GM12878 (cell line): ENCODE results near the gene DUSP22. TPM values are rescaled to one million over a fixed set of nuclear protein-coding genes. Genes with fewer than 3 reads are reported as not detected.

ENCODE experiments used
- ATAC-seq: fragments of 200-7000 bp; cut with Tn5 transposase; 3 replicates; pipeline ENCODE4 v1.9.1; 2020; ENCODE audit warnings: mild to moderate bottlenecking, moderate library complexity
- BruUV-seq: library from RNA; stranded (reverse); fragments of 400-500 nt; replicated peaks from 2 replicates; lab custom pipeline; 2021; lab: Mats Ljungman, UMichigan
- CTCF ChIA-PET: fragments of 300-600 bp; sonication (Branson Sonifier 250); formaldehyde crosslinking; extraction: SDS; loops from one replicate; lab custom pipeline; 2021; ENCODE audit warnings: inconsistent platforms; lab: Yijun Ruan, JAX
- POLR2A ChIA-PET: fragments of 350-600 bp; formaldehyde crosslinking; extraction: SDS; loops from one replicate; lab custom pipeline; 2021; ENCODE audit warnings: inconsistent platforms; lab: Charles Lee
- RAD21 ChIA-PET: fragments of 300-600 bp; sonication (Branson Sonifier 250); formaldehyde crosslinking; loops from one replicate; lab custom pipeline; 2023; ENCODE audit warnings: antibody characterized with exemption; ENCODE audit not compliant: unreplicated experiment; lab: Charles Lee
- SMC1A ChIA-PET: fragments of 300-600 bp; sonication (Branson Sonifier 250); formaldehyde crosslinking; loops from one replicate; lab custom pipeline; 2023; ENCODE audit not compliant: unreplicated experiment, uncharacterized antibody; lab: Charles Lee
- DNase-seq: peaks from one replicate; pipeline ENCODE4 v3.0.0-alpha.2; 2011; ENCODE audit warnings: low read depth, low spot score
- FAIRE-seq: peaks from 3 replicates; lab custom pipeline; 2011; peaks lifted over from hg19 to GRCh38; lab: Jason Lieb, UNC
- H2AFZ ChIP-seq: 2 replicates; pipeline ENCODE4 v1.6.0; 2011; ENCODE audit warnings: low read depth, low read length, control low read depth; ENCODE audit not compliant: control insufficient read depth
- H3K27ac ChIP-seq: 2 replicates; pipeline ENCODE4 v1.5.1; 2011; ENCODE audit warnings: control low read depth; ENCODE audit not compliant: control insufficient read depth, insufficient read depth
- H3K27me3 ChIP-seq, 2 experiments: replicated peaks in 1 of 2; 2 replicates each; pipeline versions ENCODE4 v1.6.0 to v1.6.1; 2011; ENCODE audit warnings: low read length in 1 of 2; ENCODE audit not compliant: control insufficient read depth in 2 of 2, insufficient read depth in 2 of 2
- H3K36me3 ChIP-seq, 2 experiments: 2 replicates each; pipeline ENCODE4 v1.5.1; 2011; ENCODE audit warnings: low read length in 1 of 2; ENCODE audit not compliant: control insufficient read depth in 2 of 2, insufficient read depth in 2 of 2
- H3K4me1 ChIP-seq: 2 replicates; pipeline ENCODE4 v1.6.1; 2011; ENCODE audit warnings: mild to moderate bottlenecking, low read length, moderate library complexity, mixed read lengths; ENCODE audit not compliant: control insufficient read depth, insufficient read depth
- H3K4me2 ChIP-seq: 2 replicates; pipeline ENCODE4 v1.6.0; 2011; ENCODE audit warnings: control low read depth; ENCODE audit not compliant: control insufficient read depth, insufficient read depth
- H3K4me3 ChIP-seq: fragments of 200-600 bp; sonication (generic); 2 replicates; pipeline ENCODE4 v1.5.1; 2016
- H3K79me2 ChIP-seq: 2 replicates; pipeline ENCODE4 v1.6.0; 2011; ENCODE audit warnings: low read length; ENCODE audit not compliant: control insufficient read depth, insufficient read depth
- H3K9ac ChIP-seq: 2 replicates; pipeline ENCODE4 v1.8.0; 2011; ENCODE audit warnings: low read length, control low read depth, mixed read lengths; ENCODE audit not compliant: control insufficient read depth, insufficient read depth
- H3K9me3 ChIP-seq: replicated peaks from 3 replicates; pipeline ENCODE4 v1.5.1; 2011; ENCODE audit warnings: mild to moderate bottlenecking, low read length; ENCODE audit not compliant: control insufficient read depth, insufficient read depth
- H4K20me1 ChIP-seq: 2 replicates; pipeline ENCODE4 v1.6.0; 2011; ENCODE audit not compliant: control insufficient read depth, insufficient read depth
- CREM ChIP-seq: IDR thresholded peaks from 2 replicates; pipeline ENCODE4 v1.6.1; 2014; ENCODE audit warnings: antibody characterized with exemption, low read depth
- CUX1 ChIP-seq: IDR thresholded peaks from 2 replicates; pipeline ENCODE4 v1.6.1; 2012; ENCODE audit warnings: improper control_type of control experiment, low read depth, low read length; ENCODE audit not compliant: insufficient replicate concordance
- EED ChIP-seq: sonication (generic); IDR thresholded peaks from 2 replicates; pipeline ENCODE4 v1.6.1; 2016; ENCODE audit warnings: antibody characterized with exemption, low read depth
- EZH2 ChIP-seq: IDR thresholded peaks from 2 replicates; pipeline ENCODE4 v1.6.1; 2012; ENCODE audit warnings: low read depth, mild to moderate bottlenecking, control low read depth, inconsistent platforms, low read length, borderline replicate concordance; ENCODE audit not compliant: control insufficient read depth
- IRF3 ChIP-seq: fragments of 450-650 bp; IDR thresholded peaks from 2 replicates; pipeline ENCODE4 v1.6.1; 2014; ENCODE audit warnings: mild to moderate bottlenecking
- KAT2A ChIP-seq: conservative IDR thresholded peaks from 2 replicates; pipeline ENCODE4 v1.6.1; 2011; ENCODE audit warnings: low read depth, low read length; ENCODE audit not compliant: control insufficient read depth
- MTA2 ChIP-seq: fragments of 450-650 bp; IDR thresholded peaks from 2 replicates; pipeline ENCODE4 v1.6.1; 2016; ENCODE audit warnings: low read depth, mild to moderate bottlenecking, moderate library complexity
- PKNOX1 ChIP-seq: fragments of 450-650 bp; IDR thresholded peaks from 2 replicates; pipeline ENCODE4 v1.6.1; 2016; ENCODE audit warnings: mild to moderate bottlenecking
- SMARCA5 ChIP-seq: fragments of 450-650 bp; IDR thresholded peaks from 2 replicates; pipeline ENCODE4 v1.6.1; 2017; ENCODE audit warnings: mild to moderate bottlenecking
- TBL1XR1 ChIP-seq: IDR thresholded peaks from 2 replicates; pipeline ENCODE4 v1.6.1; 2012; ENCODE audit warnings: low read depth, low read length, improper control_type of control experiment
- ZNF592 ChIP-seq: fragments of 450-650 bp; IDR thresholded peaks from 2 replicates; pipeline ENCODE4 v1.6.1; 2017; ENCODE audit warnings: mild to moderate bottlenecking, moderate library complexity
- WGBS: methylation state at CpG from one replicate; pipeline ENCODE4 v1.1.6; 2016; ENCODE audit warnings: low lambda C conversion rate; ENCODE audit not compliant: insufficient replicate concordance, insufficient coverage; ENCODE audit errors: missing lambda C conversion rate; 5-methylcytosine and 5-hydroxymethylcytosine counted together
- in situ Hi-C: fragments of 300-500 bp; cut with MboI; formaldehyde crosslinking; loops from 9 replicates; pipeline ENCODE4 v1.14.3; 2018; ENCODE audit warnings: mixed read lengths
- intact Hi-C: fragments of 100-400 bp; cut with micrococcal nuclease; formaldehyde crosslinking; loops from one replicate; pipeline ENCODE4 v1.14.2; 2022; ENCODE audit not compliant: unreplicated experiment
- polyA plus RNA-seq, 11 experiments: library from polyadenylated mRNA; depleted of rRNA in 4 of 11; unstranded in 6 of 11; stranded (reverse) in 5 of 11; fragments of >200 nt; fragmentation: Nextera tagmentation in 4 of 11; fragmentation: Illumina TruSeq in 1 of 11; extraction: Ambion mirVana in 4 of 11; extraction: Trizol in 1 of 11; gene quantifications; 1 replicate in 1 of 11; 2 replicates in 10 of 11; pipeline versions ENCODE4 v1.2.1 to v1.2.3, GENCODE V29; 2011 to 2016; ENCODE audit warnings: inconsistent platforms in 2 of 11, missing spikeins in 2 of 11, low read depth in 1 of 11
- total RNA-seq, 4 experiments: library from RNA; depleted of rRNA in 3 of 4; stranded (reverse); fragments of >200 nt in 3 of 4; fragmentation: Illumina TruSeq in 1 of 4; extraction: Trizol in 1 of 4; gene quantifications; 2 replicates each; pipeline versions ENCODE4 v1.2.1 to v1.2.3, GENCODE V29; 2013 to 2021

Gene DUSP22
- total and polyA plus RNA-seq, 10 of the 15 experiments (the other 5 are each of a cell fraction or from before 2014, with no cell fraction given) = 78.9 to 156 (median 107) TPM

GRCh38 chr6:257031-257725 lies 35.1 kb upstream of the DUSP22 start:
- Histone ChIP-seq H3K4me2 (peak overlapping the region; percentile 40), H3K27ac (peak overlapping the region; percentile 29; the same call in 1 of the 2 replicates), H3K4me1 (peaks cover 54% of the 10 kb centered on the region), H3K36me3 (no peaks in the 10 kb centered on the region), H3K79me2 (no peaks in the 10 kb centered on the region), H4K20me1 (no peaks in the 10 kb centered on the region), H3K4me3 (no peak overlapping the region), H3K9me3 (no peaks in the 10 kb centered on the region; the same call in 2 of the 3 replicates), H3K27me3 (no peaks in the 10 kb centered on the region), H2AFZ (peak overlapping the region; percentile 38), H3K9ac (peak overlapping the region; percentile 22)
- 35% methylated on average over 8 of the region's 8 CpGs for WGBS
- BruUV-seq = no TSS peak
- ChIA-PET SMC1A (interaction anchor here (1.1 to 10.9 kb wide), 15 partner anchors 10 to 115 kb away, joined by 3 to 162 read pairs (median 5); no protein-coding TSS in a partner anchor), RAD21 (interaction anchor here (1.0 to 9.2 kb wide), 9 partner anchors 21 to 84 kb away, joined by 3 to 73 read pairs (median 3); no protein-coding TSS in a partner anchor), POLR2A (interaction anchor here (0.7 to 1.8 kb wide), 5 partner anchors 26 to 108 kb away, joined by 3 to 5 read pairs (median 4); no protein-coding TSS in a partner anchor), CTCF (interaction anchor here (0.6 to 2.3 kb wide), 7 partner anchors 14 to 71 kb away, joined by 3 to 8 read pairs (median 3); no protein-coding TSS in a partner anchor)
- FAIRE-seq (no peak), DNase-seq (no peak), ATAC-seq (no peak)
- in situ Hi-C loops (no loop called here), intact Hi-C loops (no loop called here)
- no peak for TF ChIP-seq ZNF592
- no peak for TF ChIP-seq CREM
- no peak for TF ChIP-seq MTA2
- peak; percentile 89 for TF ChIP-seq EED
- no peak for TF ChIP-seq TBL1XR1
- TF ChIP-seq SMARCA5 = no peak
- no peak for TF ChIP-seq IRF3
- TF ChIP-seq KAT2A = no peak
- TF ChIP-seq PKNOX1 = no peak
- TF ChIP-seq EZH2 = no peak
- peak; percentile 25 for TF ChIP-seq CUX1
